HG02623 (cell line): Measurements from ENCODE around the gene KCNK4.

Experiments used
- ATAC-seq: cut with Tn5 transposase; IDR thresholded peaks from one replicate; pipeline ENCODE4 v1.9.1; 2021; ENCODE audit warnings: moderate library complexity; ENCODE audit not compliant: unreplicated experiment

Gene KCNK4

GRCh38 chr11:64342869-64343745 lies 52.0 kb downstream of the KCNK4 start:
- no peak for ATAC-seq

- no peak for ATAC-seq
Measured at GRCh38 chr11:64343767-64344559, 52.9 kb downstream of the KCNK4 start.

GRCh38 chr11:64344787-64345186 lies 53.7 kb downstream of the KCNK4 start:
- ATAC-seq, result no peak

- ATAC-seq, result no peak
Measured at GRCh38 chr11:64347193-64347867, 56.2 kb downstream of the KCNK4 start.

- no peak for ATAC-seq
Measured at GRCh38 chr11:64348383-64349024, 57.4 kb downstream of the KCNK4 start.

GRCh38 chr11:64349025-64349387 lies 57.9 kb downstream of the KCNK4 start:
- ATAC-seq, result no peak

GRCh38 chr11:64349404-64349803 lies 58.3 kb downstream of the KCNK4 start:
- ATAC-seq, result no peak
